Parathyroid adenoma (tissue), 2 donors: ENCODE data around the gene CST1.

Source experiments
- H2AFZ ChIP-seq: fragments of 300-600 bp; sonication (generic); one replicate; pipeline ENCODE4 v1.7.0; 2017; ENCODE audit warnings: antibody characterized with exemption, mild to moderate bottlenecking
- H3K27ac ChIP-seq: fragments of 300-600 bp; sonication (generic); one replicate; pipeline ENCODE4 v1.7.0; 2017
- H3K27me3 ChIP-seq: fragments of 300-600 bp; sonication (generic); one replicate; pipeline ENCODE4 v1.7.0; 2017; ENCODE audit warnings: low read length; ENCODE audit not compliant: control insufficient read depth, insufficient read depth
- H3K36me3 ChIP-seq: fragments of 300-600 bp; sonication (generic); one replicate; pipeline ENCODE4 v1.7.0; 2017; ENCODE audit warnings: low read length; ENCODE audit not compliant: control insufficient read depth, insufficient read depth
- H3K4me1 ChIP-seq: fragments of 300-600 bp; sonication (generic); one replicate; pipeline ENCODE4 v1.7.0; 2017; ENCODE audit warnings: control low read depth
- H3K4me2 ChIP-seq: fragments of 300-600 bp; sonication (generic); one replicate; pipeline ENCODE4 v1.7.0; 2017; ENCODE audit warnings: low read length
- H3K4me3 ChIP-seq: fragments of 300-600 bp; sonication (generic); one replicate; pipeline ENCODE4 v1.7.0; 2017; ENCODE audit warnings: low read depth, low read length
- H3K79me2 ChIP-seq: fragments of 300-600 bp; sonication (generic); one replicate; pipeline ENCODE4 v1.7.0; 2017; ENCODE audit warnings: control low read depth
- H3K9ac ChIP-seq: fragments of 300-600 bp; sonication (generic); one replicate; pipeline ENCODE4 v1.7.0; 2017; ENCODE audit warnings: mild to moderate bottlenecking
- H3K9me3 ChIP-seq: fragments of 300-600 bp; sonication (generic); one replicate; pipeline ENCODE4 v1.7.0; 2017; ENCODE audit warnings: low read length; ENCODE audit not compliant: control insufficient read depth
- TF ChIP-seq, protein P1 (sequence below): fragments of 300-600 bp; sonication (generic); IDR thresholded peaks from one replicate; pipeline ENCODE4 v1.7.0; 2017; ENCODE audit warnings: antibody characterized with exemption, mild to moderate bottlenecking
- donor health status: primary hyperparathyroidism.

Gene CST1

DNA sequence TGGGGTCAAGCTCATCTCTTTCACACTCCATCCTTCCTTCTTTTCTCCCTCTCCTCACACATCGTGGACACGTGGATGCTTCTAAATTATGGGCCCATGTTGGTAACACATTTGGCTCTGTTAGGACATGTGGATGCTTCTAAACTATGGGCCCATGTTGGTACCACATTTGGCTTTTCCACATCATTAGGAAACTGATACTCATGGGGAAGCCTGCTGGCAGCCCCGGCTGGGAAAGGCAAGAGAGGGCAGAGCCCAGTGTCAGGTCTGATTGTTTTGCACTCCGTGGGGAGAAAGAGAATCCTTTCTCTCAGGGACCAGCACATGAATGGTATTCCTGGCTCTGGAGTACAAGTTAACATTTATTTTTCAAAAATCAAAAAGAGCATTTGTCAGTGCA is 4.0 kb upstream of the CST1 start:
- Histone ChIP-seq H3K4me3 (no peak overlapping the region), H3K79me2 (no peaks in the 10 kb centered on the region), H3K4me1 (no peaks in the 10 kb centered on the region), H3K4me2 (no peak overlapping the region), H3K36me3 (no peaks in the 10 kb centered on the region), H3K9me3 (no peaks in the 10 kb centered on the region), H3K27me3 (no peaks in the 10 kb centered on the region), H3K9ac (no peak overlapping the region), H2AFZ (no peak overlapping the region), H3K27ac (no peak overlapping the region)
- TF ChIP-seq, protein P1, sequence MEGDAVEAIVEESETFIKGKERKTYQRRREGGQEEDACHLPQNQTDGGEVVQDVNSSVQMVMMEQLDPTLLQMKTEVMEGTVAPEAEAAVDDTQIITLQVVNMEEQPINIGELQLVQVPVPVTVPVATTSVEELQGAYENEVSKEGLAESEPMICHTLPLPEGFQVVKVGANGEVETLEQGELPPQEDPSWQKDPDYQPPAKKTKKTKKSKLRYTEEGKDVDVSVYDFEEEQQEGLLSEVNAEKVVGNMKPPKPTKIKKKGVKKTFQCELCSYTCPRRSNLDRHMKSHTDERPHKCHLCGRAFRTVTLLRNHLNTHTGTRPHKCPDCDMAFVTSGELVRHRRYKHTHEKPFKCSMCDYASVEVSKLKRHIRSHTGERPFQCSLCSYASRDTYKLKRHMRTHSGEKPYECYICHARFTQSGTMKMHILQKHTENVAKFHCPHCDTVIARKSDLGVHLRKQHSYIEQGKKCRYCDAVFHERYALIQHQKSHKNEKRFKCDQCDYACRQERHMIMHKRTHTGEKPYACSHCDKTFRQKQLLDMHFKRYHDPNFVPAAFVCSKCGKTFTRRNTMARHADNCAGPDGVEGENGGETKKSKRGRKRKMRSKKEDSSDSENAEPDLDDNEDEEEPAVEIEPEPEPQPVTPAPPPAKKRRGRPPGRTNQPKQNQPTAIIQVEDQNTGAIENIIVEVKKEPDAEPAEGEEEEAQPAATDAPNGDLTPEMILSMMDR, result no peak

DNA sequence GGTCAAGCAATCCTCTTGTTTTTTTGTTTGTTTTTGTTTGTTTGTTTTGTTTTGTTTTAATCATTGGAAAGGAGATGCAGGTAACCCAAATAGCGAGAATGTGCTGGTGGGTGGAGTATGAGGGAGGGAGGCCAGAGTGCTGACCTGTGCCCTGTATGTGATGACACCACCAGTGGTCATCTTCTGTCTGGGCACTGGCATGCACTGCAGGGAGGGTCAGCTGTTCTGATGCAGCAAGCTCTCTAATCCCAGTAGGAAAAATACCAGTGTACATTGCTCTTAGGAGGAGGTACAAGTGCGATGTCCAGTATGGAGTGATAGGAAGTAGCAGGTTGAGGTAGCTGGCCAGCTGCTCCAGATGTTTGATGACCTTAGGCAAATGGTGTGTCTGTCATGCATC is 2.9 kb upstream of the CST1 start:
- H3K4me3 ChIP-seq, result no peak overlapping the region
- no peaks in the 10 kb centered on the region for H3K79me2 ChIP-seq
- no peak overlapping the region for H2AFZ ChIP-seq
- no peaks in the 10 kb centered on the region for H3K4me1 ChIP-seq
- TF ChIP-seq, protein P1, result no peak
- H3K9me3 ChIP-seq, result no peaks in the 10 kb centered on the region
- H3K9ac ChIP-seq, result no peak overlapping the region
- H3K36me3 ChIP-seq, result no peaks in the 10 kb centered on the region
- no peak overlapping the region for H3K27ac ChIP-seq
- no peak overlapping the region for H3K4me2 ChIP-seq
- no peaks in the 10 kb centered on the region for H3K27me3 ChIP-seq

DNA sequence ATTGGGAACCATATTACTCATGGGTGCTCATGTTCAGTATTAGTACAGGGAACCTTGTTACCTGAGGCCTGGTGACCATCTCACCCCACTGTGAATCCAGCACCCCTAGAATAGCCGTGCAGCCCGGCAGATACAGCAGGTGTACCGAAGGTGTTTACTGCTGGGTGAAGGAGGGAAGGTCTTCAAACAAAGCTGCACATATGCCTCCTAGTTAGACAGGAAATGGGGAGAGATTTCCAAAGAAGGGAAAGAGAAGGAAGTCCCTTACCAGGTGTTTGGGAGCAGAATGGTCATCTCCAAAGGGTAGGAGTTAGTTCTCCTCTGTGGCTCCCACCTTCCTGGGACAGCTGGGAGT is 2.4 kb upstream of the CST1 start:
- no peak overlapping the region for H3K27ac ChIP-seq
- no peak overlapping the region for H3K4me2 ChIP-seq
- no peaks in the 10 kb centered on the region for H3K4me1 ChIP-seq
- H3K27me3 ChIP-seq, result no peaks in the 10 kb centered on the region
- H3K36me3 ChIP-seq, result no peaks in the 10 kb centered on the region
- no peaks in the 10 kb centered on the region for H3K9me3 ChIP-seq
- no peaks in the 10 kb centered on the region for H3K79me2 ChIP-seq
- TF ChIP-seq, protein P1, result no peak
- H2AFZ ChIP-seq, result no peak overlapping the region
- H3K4me3 ChIP-seq, result no peak overlapping the region
- H3K9ac ChIP-seq, result no peak overlapping the region

DNA sequence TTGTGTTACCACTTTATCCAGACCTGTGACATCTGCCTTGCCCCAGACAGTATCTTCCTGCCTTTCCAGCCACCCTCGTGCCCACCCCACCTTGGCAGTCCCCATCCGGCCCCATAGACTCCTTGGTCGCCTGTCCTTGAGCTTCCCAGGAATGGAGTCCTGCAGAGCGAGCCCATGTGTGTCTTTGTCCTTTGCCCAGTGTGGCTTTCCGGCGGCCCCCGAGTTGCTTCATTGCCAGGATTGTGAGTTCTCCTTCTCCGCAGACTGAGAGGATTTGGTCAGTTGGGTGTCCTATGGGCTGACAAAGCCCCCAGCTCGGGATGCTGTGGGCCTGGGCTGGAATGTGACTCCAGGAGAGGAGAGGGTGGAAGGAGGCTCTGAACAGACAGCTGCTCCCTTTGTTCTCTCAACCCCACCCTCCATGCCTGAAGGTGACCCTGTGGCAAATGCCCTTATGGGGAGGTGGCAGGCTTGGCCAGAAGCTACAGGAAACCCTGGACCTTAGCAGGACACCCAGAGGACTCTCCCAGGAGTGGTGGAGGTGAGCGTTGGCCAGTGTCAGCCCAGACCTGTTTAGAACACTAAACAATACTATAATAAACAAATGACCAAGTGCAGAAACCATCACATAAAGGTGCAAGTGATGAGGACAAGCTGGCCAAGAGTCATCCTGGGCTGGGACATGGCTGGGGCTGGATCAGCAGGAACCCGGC is 1.9 kb upstream of the CST1 start:
- no peak overlapping the region for H3K4me2 ChIP-seq
- no peaks in the 10 kb centered on the region for H3K27me3 ChIP-seq
- H2AFZ ChIP-seq, result no peak overlapping the region
- H3K27ac ChIP-seq, result no peak overlapping the region
- H3K79me2 ChIP-seq, result no peaks in the 10 kb centered on the region
- TF ChIP-seq, protein P1, result no peak
- no peak overlapping the region for H3K9ac ChIP-seq
- no peak overlapping the region for H3K4me3 ChIP-seq
- no peaks in the 10 kb centered on the region for H3K9me3 ChIP-seq
- no peaks in the 10 kb centered on the region for H3K4me1 ChIP-seq
- no peaks in the 10 kb centered on the region for H3K36me3 ChIP-seq

DNA sequence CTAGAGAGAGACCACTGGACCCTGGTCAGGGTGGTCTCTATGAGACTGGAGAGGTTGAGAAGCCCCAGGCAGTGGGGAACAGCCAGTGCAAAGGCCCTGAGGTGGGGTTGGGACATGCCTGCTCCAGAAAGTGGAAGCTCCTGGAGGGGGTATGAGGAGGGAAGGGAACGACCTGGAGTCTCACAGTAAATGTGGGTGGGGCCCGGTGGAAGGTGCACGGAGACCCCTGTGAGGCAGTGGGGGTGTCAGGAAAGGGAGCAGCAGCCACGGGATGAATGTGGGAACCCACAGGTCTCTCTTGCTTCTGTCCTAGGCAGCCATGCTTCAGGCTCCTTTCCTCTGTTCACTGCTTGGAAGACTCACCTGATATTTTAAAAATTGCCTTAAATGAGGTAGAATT is 1.3 kb upstream of the CST1 start:
- Histone ChIP-seq H3K27me3 (no peaks in the 10 kb centered on the region), H3K9ac (no peak overlapping the region), H3K4me3 (no peak overlapping the region), H2AFZ (no peak overlapping the region), H3K36me3 (no peaks in the 10 kb centered on the region), H3K79me2 (no peaks in the 10 kb centered on the region), H3K4me2 (no peak overlapping the region), H3K27ac (no peak overlapping the region), H3K4me1 (no peaks in the 10 kb centered on the region), H3K9me3 (no peaks in the 10 kb centered on the region)
- TF ChIP-seq, protein P1, result no peak
